Activated T-cell treated with anti-CD3 and anti-CD28 coated beads for 1 hour (primary cell): ENCODE measurements around the gene WFDC11.
"Not testable (repeated sequence)": the region's sequence is repeated elsewhere in the genome, so short reads cannot be mapped to it uniquely, and the experiment has no call there.

Experiments used
- DNase-seq: peaks from one replicate; pipeline ENCODE4 v3.0.0-alpha.2; 2020; ENCODE audit warnings: low read depth

WFDC11 gene

DNA sequence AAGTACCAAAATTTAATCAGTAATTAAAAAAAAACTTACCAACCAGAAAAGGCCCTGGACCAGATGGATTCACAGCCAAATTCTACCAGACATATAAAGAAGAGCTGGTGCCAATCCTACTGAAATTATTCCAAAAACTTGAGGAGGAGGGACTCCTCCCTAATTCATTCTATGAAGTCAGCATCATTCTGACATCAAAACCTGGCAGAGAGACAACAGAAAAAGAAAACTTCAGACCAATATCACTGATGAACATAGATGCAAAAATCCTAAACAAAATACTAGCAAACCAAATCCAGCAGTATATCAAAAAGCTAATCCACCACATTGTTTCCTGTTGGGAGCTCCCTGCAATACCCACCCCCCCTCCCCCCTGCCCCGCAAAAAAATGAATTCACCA is at the start of gene WFDC11:
Gene WFDC11 (minus strand): TSS at position 101 of the 400 bp plus-strand sequence. CDS start 19,639 bp downstream, outside the sequence.
- DNase-seq = no peak

- DNase-seq = not testable (repeated sequence)
Observed at GRCh38 chr20:45716141-45716688, 46.2 kb upstream of the WFDC11 start.

GRCh38 chr20:45704969-45705637 is 35.1 kb upstream of the WFDC11 start, which contains the start of gene WFDC10B:
WFDC10B (minus strand) TSS chr20:45705019; CDS start chr20:45685992, 19,027 bp downstream.
- DNase-seq = no peak

- no peak for DNase-seq
Observed at GRCh38 chr20:45701873-45702272, 31.8 kb upstream of the WFDC11 start, which contains the start of gene WFDC13. WFDC13 (plus strand) TSS chr20:45702038; CDS start chr20:45702124, 86 bp downstream.

DNA sequence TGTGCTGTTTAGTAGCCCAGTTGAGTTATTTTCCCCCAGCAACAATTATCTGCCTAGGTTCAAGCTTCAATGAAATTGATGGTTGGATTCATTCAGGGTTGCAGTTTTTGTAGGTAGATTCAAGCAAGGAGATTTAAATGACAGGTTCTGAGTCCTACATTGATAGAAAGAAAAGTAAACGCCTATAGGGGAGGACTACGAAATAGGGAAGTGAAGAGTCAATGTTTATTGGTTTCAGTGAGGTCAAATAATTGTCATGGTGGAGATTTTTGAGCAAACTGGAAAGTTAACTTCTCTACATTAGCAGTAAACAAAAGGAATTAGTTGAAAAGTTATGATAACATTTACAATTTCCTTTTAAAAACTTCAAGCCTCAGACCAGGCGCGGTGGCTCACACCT is 31.1 kb upstream of the WFDC11 start:
- DNase-seq = no peak

GRCh38 chr20:45695496-45695895 is 25.5 kb upstream of the WFDC11 start:
- no peak for DNase-seq

DNA sequence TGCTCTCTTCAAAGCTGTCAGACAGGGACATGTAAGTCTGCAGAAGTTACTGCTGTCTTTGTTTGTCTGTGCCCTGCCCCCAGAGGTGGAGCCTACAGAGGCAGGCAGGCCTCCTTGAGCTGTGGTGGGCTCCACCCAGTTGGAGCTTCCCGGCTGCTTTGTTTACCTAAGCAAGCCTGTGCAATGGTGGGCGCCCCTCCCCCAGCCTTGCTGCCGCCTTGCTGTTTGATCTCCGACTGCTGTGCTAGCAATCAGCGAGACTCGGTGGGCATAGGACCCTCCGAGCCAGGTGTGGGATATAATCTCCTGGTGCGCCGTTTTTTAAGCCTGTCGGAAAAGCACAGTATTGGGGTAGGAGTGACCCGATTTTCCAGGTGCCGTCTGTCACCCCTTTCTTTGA is 23.3 kb upstream of the WFDC11 start:
- DNase-seq = not testable (repeated sequence)

- no peak for DNase-seq
Observed at GRCh38 chr20:45685896-45686295, 15.9 kb upstream of the WFDC11 start.

- no peak for DNase-seq
Observed at GRCh38 chr20:45679650-45680049, 9.6 kb upstream of the WFDC11 start.

- no peak for DNase-seq
Observed at GRCh38 chr20:45672765-45673164, 2.7 kb upstream of the WFDC11 start.

DNA sequence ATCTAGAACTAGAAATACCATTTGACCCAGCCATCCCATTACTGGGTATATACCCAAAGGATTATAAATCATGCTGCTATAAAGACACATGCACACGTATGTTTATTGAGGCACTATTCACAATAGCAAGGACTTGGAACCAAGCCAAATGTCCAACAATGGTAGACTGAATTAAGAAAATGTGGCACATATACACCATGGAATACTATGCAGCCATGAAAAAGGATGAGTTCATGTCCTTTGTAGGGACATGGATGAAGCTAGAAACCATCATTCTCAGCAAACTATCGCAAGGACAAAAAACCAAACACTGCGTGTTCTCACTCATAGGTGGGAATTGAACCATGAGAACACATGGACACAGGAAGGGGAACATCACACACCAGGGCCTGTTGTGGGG is 13.0 kb downstream of the WFDC11 start:
- DNase-seq = not testable (repeated sequence)

- DNase-seq = not testable (repeated sequence)
Observed at GRCh38 chr20:45651726-45652125, 18.3 kb downstream of the WFDC11 start.

DNA sequence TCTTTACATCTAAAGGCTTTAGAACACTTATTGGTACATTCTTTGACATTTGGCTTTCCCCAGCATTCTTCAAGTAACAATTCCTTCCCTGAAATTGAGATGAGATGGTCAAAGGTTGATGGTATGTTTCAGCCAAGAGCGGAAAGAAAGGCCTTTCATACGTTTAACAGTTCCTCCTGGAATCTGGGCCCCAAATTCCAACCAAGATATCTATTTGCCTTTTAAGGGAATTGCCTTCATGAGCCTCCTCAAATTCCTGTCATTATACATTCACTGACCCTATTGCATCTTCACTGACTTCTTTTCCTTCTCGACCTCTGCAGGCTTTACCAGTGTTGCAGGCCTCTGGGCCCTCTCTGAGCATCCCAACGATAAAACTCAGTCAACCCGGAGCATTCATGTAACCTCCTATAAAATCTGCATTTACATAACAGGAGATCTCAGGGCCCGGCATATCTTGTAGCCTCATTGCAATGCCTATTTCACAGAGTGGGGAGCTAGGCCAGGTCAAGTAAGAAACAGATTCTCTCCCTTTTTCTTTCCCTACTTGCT is 20.7 kb downstream of the WFDC11 start:
- no peak for DNase-seq

GRCh38 chr20:45647441-45648050 is 22.5 kb downstream of the WFDC11 start:
- DNase-seq = no peak

GRCh38 chr20:45646875-45647274 is 23.2 kb downstream of the WFDC11 start:
- DNase-seq = no peak

DNA sequence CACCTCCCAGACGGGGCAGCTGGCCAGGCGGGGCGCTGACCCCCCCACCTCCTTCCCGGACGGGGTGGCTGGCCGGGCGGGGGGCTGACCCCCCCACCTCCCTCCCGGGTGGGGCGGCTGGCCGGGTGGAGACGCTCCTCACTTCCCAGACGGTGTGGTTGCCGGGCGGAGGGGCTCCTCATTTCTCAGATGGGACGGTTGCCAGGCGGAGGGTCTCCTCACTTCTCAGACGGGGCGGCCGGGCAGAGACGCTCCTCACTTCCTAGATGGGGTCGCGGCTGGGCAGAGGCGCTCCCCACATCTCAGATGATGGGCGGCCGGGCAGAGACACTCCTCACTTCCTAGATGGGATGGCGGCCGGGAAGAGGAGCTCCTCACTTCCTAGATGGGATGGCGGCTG is 24.2 kb downstream of the WFDC11 start:
- DNase-seq = not testable (repeated sequence)

DNA sequence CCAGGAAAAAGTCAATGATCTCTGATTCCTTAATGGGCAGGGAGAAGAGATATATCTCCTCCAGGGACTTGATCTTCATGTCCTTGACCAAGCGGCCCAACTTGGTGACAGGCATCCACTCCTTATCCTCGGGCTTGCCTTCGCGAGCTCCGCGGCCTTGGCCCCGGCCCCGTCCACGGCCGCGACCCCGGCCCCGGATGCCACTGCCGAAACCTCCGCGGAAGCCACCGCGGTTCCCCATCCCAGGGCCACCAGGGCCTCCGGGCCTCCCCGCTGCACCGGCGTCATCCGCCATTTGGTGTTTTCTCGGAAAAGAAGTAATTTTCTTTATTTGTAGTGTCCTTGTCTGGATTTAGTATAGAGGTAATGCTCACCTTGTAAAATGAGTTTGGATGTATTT is 29.0 kb downstream of the WFDC11 start:
- DNase-seq = not testable (repeated sequence)

DNA sequence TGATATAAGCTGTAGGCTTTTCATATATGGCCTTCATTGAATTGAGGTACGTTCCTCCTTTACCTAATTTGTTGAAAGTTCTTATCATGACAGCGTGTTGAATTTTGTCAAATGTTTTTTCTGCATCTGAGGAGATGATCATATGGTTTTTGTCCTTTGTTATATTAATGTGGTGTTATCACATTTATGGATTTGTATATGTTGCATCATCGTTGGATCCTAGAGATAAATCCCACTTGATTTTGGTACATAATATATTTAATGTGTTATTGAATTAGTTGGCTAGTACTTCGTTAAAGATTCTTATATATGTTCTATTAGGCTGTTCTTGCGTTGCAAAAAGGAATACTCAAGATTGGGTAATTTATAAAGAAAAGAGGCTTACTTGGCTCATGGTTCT is 30.4 kb downstream of the WFDC11 start:
- no peak for DNase-seq

DNA sequence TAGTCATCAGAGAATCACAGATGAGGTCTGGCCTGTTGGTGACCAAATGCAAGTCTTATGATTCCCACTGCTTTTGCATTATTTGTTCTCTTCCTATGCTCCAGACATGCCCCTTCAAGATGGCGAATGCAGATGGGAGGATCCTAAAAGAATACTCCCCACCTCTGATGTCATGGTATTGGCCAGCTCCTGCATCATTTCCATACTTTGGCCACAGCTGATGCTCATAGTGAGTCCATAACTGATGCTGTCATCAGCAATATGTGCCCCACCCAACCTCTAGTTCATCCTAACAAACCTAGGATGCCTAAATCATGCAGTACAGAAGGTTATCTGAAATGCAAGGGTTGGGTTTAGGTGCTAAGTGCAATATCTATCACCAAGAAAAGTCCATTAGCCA is 33.5 kb downstream of the WFDC11 start:
- no peak for DNase-seq

- no peak for DNase-seq
Observed at GRCh38 chr20:45631184-45631583, 38.9 kb downstream of the WFDC11 start, which contains the start of gene WFDC9. WFDC9 (minus strand) TSS chr20:45631284; CDS start chr20:45610181, 21,103 bp downstream.

- DNase-seq = no peak
Observed at GRCh38 chr20:45630371-45630770, 39.7 kb downstream of the WFDC11 start.

- DNase-seq = no peak
Observed at GRCh38 chr20:45629496-45630100, 40.4 kb downstream of the WFDC11 start, which contains the start of gene WFDC10A. WFDC10A (plus strand) TSS chr20:45629739; CDS start chr20:45629814, 75 bp downstream.
